T-helper 1 cell treated with Interleukin-12 subunit alpha and Interleukin-12 subunit beta and Interleukin-4 antibody, amounts not matched to agents 30 μg/mL and 1 μg/mL, for 36 hours (primary cell): ENCODE measurements around the gene COL27A1.

Source experiments
- H3K27ac Mint-ChIP-seq: one replicate; pipeline ENCODE4 v1.8.0; 2021; ENCODE audit warnings: mild to moderate bottlenecking, mixed read lengths
- H3K27me3 Mint-ChIP-seq: one replicate; pipeline ENCODE4 v1.8.0; 2021; ENCODE audit warnings: low read depth, mixed read lengths
- H3K36me3 Mint-ChIP-seq: one replicate; pipeline ENCODE4 v1.8.0; 2021; ENCODE audit warnings: low read depth, mixed read lengths
- H3K4me1 Mint-ChIP-seq: one replicate; pipeline ENCODE4 v1.8.0; 2021; ENCODE audit warnings: low read depth, mixed read lengths
- H3K4me3 Mint-ChIP-seq: one replicate; pipeline ENCODE4 v1.8.0; 2021; ENCODE audit warnings: mild to moderate bottlenecking, moderate library complexity, mixed read lengths
- H3K9me3 Mint-ChIP-seq: one replicate; pipeline ENCODE4 v1.8.0; 2021; ENCODE audit warnings: mixed read lengths

Gene COL27A1

GRCh38 chr9:114218264-114219120, 63.2 kb downstream of the COL27A1 start:
- Mint-ChIP-seq H3K36me3 (no peaks in the 10 kb centered on the region), H3K27me3 (no peaks in the 10 kb centered on the region), H3K4me3 (no peak overlapping the region), H3K27ac (no peak overlapping the region), H3K9me3 (no peaks in the 10 kb centered on the region), H3K4me1 (no peaks in the 10 kb centered on the region)

GRCh38 chr9:114220061-114220541, 64.8 kb downstream of the COL27A1 start:
- Mint-ChIP-seq H3K36me3 (no peaks in the 10 kb centered on the region), H3K27me3 (no peaks in the 10 kb centered on the region), H3K27ac (no peak overlapping the region), H3K9me3 (no peaks in the 10 kb centered on the region), H3K4me1 (no peaks in the 10 kb centered on the region), H3K4me3 (no peak overlapping the region)

GRCh38 chr9:114221706-114222465, 66.5 kb downstream of the COL27A1 start:
- no peaks in the 10 kb centered on the region for H3K36me3 Mint-ChIP-seq
- H3K27me3 Mint-ChIP-seq, result no peaks in the 10 kb centered on the region
- H3K9me3 Mint-ChIP-seq, result no peaks in the 10 kb centered on the region
- no peak overlapping the region for H3K4me3 Mint-ChIP-seq
- H3K27ac Mint-ChIP-seq, result no peak overlapping the region
- no peaks in the 10 kb centered on the region for H3K4me1 Mint-ChIP-seq

- H3K4me3 Mint-ChIP-seq, result no peak overlapping the region
- H3K4me1 Mint-ChIP-seq, result no peaks in the 10 kb centered on the region
- no peaks in the 10 kb centered on the region for H3K9me3 Mint-ChIP-seq
These were observed 68.4 kb downstream of the COL27A1 start for GRCh38 chr9:114223564-114224246.

GRCh38 chr9:114224247-114224610, 68.9 kb downstream of the COL27A1 start:
- Mint-ChIP-seq H3K36me3 (no peaks in the 10 kb centered on the region), H3K4me3 (no peak overlapping the region), H3K9me3 (no peaks in the 10 kb centered on the region), H3K4me1 (no peaks in the 10 kb centered on the region), H3K27ac (no peak overlapping the region), H3K27me3 (no peaks in the 10 kb centered on the region)

More at GRCh38 chr9:114223564-114224246, 68.4 kb downstream of the COL27A1 start:
- Mint-ChIP-seq H3K27me3 (no peaks in the 10 kb centered on the region), H3K36me3 (no peaks in the 10 kb centered on the region), H3K27ac (no peak overlapping the region)

- no peak overlapping the region for H3K4me3 Mint-ChIP-seq
- H3K4me1 Mint-ChIP-seq, result no peaks in the 10 kb centered on the region
- H3K27me3 Mint-ChIP-seq, result no peaks in the 10 kb centered on the region
- no peaks in the 10 kb centered on the region for H3K36me3 Mint-ChIP-seq
- no peaks in the 10 kb centered on the region for H3K9me3 Mint-ChIP-seq
- no peak overlapping the region for H3K27ac Mint-ChIP-seq
These were observed 70.3 kb downstream of the COL27A1 start for GRCh38 chr9:114225561-114226212.

GRCh38 chr9:114226246-114227055, 71.1 kb downstream of the COL27A1 start:
- Mint-ChIP-seq H3K27me3 (no peaks in the 10 kb centered on the region), H3K27ac (no peak overlapping the region), H3K4me3 (no peak overlapping the region), H3K4me1 (no peaks in the 10 kb centered on the region), H3K9me3 (no peaks in the 10 kb centered on the region), H3K36me3 (no peaks in the 10 kb centered on the region)

- H3K9me3 Mint-ChIP-seq, result no peaks in the 10 kb centered on the region
- H3K36me3 Mint-ChIP-seq, result no peaks in the 10 kb centered on the region
- H3K4me1 Mint-ChIP-seq, result no peaks in the 10 kb centered on the region
- H3K27ac Mint-ChIP-seq, result no peak overlapping the region
- no peak overlapping the region for H3K4me3 Mint-ChIP-seq
- H3K27me3 Mint-ChIP-seq, result no peaks in the 10 kb centered on the region
These were observed 72.1 kb downstream of the COL27A1 start for GRCh38 chr9:114227288-114228015.

GRCh38 chr9:114228016-114228808, 72.9 kb downstream of the COL27A1 start:
- Mint-ChIP-seq H3K27me3 (no peaks in the 10 kb centered on the region), H3K9me3 (no peaks in the 10 kb centered on the region), H3K36me3 (no peaks in the 10 kb centered on the region), H3K27ac (no peak overlapping the region), H3K4me1 (no peaks in the 10 kb centered on the region), H3K4me3 (no peak overlapping the region)

GRCh38 chr9:114229295-114229694, 74.0 kb downstream of the COL27A1 start:
- Mint-ChIP-seq H3K4me1 (no peaks in the 10 kb centered on the region), H3K27me3 (no peaks in the 10 kb centered on the region), H3K36me3 (no peaks in the 10 kb centered on the region), H3K4me3 (no peak overlapping the region), H3K9me3 (no peaks in the 10 kb centered on the region), H3K27ac (no peak overlapping the region)

GRCh38 chr9:114230068-114230467, 74.7 kb downstream of the COL27A1 start:
- Mint-ChIP-seq H3K9me3 (no peaks in the 10 kb centered on the region), H3K4me3 (no peak overlapping the region), H3K27ac (no peak overlapping the region), H3K4me1 (no peaks in the 10 kb centered on the region), H3K36me3 (no peaks in the 10 kb centered on the region), H3K27me3 (no peaks in the 10 kb centered on the region)

GRCh38 chr9:114231273-114231672, 75.9 kb downstream of the COL27A1 start:
- Mint-ChIP-seq H3K4me1 (no peaks in the 10 kb centered on the region), H3K27ac (no peak overlapping the region), H3K27me3 (no peaks in the 10 kb centered on the region), H3K4me3 (no peak overlapping the region), H3K9me3 (no peaks in the 10 kb centered on the region), H3K36me3 (no peaks in the 10 kb centered on the region)
